LNCaP clone FGC (cell line): Measurements from ENCODE around the gene RAB29.

Source experiments
- DNase-seq: peaks from one replicate; pipeline ENCODE4 v3.0.0-alpha.2; 2011; ENCODE audit warnings: low read depth
- H3K4me3 ChIP-seq: 2 replicates; pipeline ENCODE4 v1.5.1; 2011; ENCODE audit warnings: mild to moderate bottlenecking, low read depth, low read length, control low read depth
- TF ChIP-seq, protein P1 (sequence below): IDR thresholded peaks from 2 replicates; pipeline ENCODE4 v1.5.1; 2012; ENCODE audit warnings: mild to moderate bottlenecking; ENCODE audit not compliant: control insufficient read depth, insufficient read depth; ENCODE audit errors: extremely low read depth

RAB29 gene

DNA sequence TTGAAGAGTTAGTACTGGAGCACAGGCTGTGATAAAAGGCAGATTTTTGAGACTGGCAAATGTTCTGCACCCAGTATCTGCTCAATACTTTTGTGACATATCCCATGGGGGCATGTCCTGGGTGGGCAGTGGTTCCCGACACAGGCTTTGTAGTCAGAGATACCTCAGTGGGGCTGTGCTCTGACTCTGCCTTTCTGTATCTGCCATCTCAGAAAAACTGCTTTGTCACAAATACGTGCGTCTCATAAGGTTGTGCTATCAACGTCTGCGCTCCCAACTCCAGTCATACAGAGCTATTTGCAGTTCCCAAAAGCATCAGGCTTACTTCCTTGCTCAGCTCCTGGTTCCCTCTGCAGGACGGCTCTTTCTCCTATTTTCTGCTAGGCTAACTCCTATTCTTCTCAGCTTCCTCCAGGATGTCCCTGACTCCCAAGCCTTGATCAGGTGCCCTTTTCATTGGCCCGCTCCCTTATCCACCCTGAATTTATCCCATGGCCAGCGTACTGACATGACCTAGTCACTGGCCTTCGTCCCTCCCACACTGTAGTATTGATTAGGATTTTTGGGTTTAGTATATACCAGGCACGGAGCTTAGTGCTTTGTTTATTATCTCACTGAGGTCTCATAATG, 12.1 kb upstream of the RAB29 start:
- no peak for DNase-seq
- no peak overlapping the region for H3K4me3 ChIP-seq

DNA sequence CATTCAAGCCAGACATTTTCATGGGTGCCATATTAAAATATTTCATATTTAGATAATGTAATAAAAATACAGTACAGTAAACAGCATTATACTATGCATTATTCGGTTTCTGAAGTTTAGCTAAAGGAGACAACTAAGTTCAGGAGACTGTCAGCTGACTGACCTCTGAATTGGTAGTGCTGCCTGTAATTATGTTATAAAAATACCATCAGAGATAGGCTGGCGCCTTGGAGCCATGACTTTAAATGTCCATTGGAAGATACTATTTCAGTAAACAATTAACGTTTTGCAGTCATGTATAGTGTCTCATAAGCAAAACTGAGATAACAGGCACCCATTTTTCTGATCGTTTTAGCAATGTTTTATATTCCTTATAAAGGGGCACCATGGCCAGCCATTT, 11.3 kb upstream of the RAB29 start:
- H3K4me3 ChIP-seq = no peak overlapping the region
- no peak for DNase-seq
- TF ChIP-seq, protein P1, sequence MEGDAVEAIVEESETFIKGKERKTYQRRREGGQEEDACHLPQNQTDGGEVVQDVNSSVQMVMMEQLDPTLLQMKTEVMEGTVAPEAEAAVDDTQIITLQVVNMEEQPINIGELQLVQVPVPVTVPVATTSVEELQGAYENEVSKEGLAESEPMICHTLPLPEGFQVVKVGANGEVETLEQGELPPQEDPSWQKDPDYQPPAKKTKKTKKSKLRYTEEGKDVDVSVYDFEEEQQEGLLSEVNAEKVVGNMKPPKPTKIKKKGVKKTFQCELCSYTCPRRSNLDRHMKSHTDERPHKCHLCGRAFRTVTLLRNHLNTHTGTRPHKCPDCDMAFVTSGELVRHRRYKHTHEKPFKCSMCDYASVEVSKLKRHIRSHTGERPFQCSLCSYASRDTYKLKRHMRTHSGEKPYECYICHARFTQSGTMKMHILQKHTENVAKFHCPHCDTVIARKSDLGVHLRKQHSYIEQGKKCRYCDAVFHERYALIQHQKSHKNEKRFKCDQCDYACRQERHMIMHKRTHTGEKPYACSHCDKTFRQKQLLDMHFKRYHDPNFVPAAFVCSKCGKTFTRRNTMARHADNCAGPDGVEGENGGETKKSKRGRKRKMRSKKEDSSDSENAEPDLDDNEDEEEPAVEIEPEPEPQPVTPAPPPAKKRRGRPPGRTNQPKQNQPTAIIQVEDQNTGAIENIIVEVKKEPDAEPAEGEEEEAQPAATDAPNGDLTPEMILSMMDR = no peak

More for the DNA sequence above, 12.1 kb upstream of the RAB29 start:
- TF ChIP-seq, protein P1 = no peak

DNA sequence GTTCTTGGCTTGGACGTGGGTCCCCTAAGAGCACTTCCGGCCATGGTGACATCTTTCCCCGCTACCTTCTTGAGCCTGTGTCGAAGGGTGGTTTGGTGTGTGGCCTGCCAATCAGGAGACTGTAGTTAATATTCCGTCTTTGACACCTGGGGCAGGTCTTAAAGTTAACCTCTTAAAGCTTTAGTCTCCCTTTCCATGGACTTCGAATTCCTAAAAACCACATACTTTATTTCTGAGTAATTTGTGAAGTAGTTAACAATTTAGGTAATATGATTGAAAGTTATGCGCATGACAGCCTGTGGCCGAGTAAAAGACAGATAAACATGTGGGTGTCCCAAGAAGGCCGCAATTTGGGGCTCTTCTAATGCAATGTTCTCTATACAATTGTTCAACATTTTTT, 10.2 kb upstream of the RAB29 start:
- no peak for DNase-seq
- TF ChIP-seq, protein P1 = no peak
- H3K4me3 ChIP-seq = no peak overlapping the region

DNA sequence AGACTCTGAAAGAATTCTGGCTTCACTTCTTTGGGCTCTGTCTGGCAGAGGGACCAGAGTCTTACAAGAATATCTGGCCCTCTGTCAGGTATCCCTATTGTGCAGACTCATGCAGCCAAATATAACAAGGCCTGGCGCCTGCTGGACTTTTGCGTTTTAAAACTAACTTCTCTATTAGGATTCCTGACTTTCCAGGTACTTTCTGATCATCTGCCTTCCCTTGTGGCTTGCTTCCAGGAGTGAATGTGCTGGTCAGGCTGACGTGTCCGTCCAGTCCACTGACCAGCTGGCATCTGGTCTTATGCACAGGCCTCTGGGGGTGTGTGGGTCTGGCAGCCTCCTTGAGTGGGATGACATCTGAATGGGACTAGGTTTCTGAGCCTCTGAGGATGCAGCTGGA, 8.6 kb upstream of the RAB29 start:
- no peak for DNase-seq
- TF ChIP-seq, protein P1 = no peak

DNA sequence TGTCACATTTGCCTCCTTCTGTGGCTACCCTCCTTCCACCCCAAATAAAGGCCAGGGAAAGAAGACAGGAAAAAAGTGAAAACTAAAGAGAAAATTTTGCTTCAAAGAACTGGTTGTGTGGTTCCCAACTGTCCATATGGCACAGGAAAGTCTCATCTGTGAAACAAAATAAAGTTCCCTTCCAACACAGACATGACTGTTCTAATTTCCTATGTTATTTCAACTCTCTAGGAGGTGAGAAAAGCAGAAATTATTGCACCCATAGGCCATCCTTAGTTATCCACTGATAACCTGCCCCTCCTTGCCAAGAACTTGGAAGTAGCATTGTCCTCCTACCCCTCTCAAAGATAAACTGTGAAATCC, 8.1 kb upstream of the RAB29 start:
- H3K4me3 ChIP-seq = no peak overlapping the region
- DNase-seq = no peak
- TF ChIP-seq, protein P1 = no peak

More for the DNA sequence above, 8.6 kb upstream of the RAB29 start:
- H3K4me3 ChIP-seq = no peak overlapping the region

DNA sequence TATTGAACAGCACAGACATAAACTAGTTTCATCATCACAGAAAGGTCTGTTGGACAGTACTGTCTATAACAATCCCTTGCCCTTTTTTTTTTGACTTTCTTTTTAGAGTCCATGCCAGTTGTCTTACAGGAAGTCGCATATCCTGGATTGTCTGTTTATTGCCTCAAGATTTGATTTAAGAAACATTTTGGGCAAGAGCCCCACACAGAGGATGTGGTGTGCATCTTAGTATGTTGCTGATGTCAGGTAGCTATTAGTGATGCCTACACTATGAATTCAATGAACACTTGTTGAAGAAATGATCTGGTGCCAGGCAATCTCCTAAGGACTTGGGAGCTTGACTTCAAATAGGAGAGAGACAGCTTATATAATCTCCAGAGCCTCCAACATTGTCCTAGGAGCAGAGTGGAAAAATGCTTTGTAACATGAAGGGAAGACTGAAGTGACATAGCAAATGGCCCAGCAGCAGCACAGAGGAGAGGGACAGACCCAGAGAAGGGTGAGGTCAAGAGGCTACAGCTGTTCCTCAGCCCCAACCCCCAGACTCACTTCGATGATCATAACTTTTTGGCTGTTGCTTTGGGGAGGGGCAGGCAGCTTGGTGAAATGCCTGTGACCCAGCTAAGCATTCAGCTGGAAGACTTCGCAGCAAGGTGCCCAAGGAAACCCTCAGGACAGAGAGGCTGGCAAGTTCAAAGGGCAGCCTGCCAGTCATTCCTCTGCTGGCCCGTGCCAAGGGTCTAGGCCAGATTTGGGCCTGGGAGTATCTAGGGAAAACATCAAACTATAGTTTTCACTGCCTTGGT, 7.5 kb upstream of the RAB29 start:
- DNase-seq = no peak
- no peak overlapping the region for H3K4me3 ChIP-seq
- TF ChIP-seq, protein P1 = no peak
